Vagina (tissue), 2 donors: Measurements from ENCODE around the gene ABTB1. TPM values are rescaled to one million over a fixed set of nuclear protein-coding genes. Genes with fewer than 3 reads are reported as not detected.

Experiments
- DNase-seq, 2 donors: peaks; one replicate each; pipeline ENCODE4 v3.0.0-alpha.2; 2017; ENCODE audit errors: extremely low spot score in 2 of 2
- H3K27ac ChIP-seq: fragments of 200-600 bp; sonication (generic); one replicate; pipeline ENCODE4 v1.5.1; 2019
- H3K27me3 ChIP-seq: fragments of 200-600 bp; sonication (generic); one replicate; pipeline ENCODE4 v1.5.1; 2019
- H3K36me3 ChIP-seq, 2 donors: fragments of 200-600 bp; sonication (generic); one replicate each; pipeline ENCODE4 v1.5.1; 2017 to 2019
- H3K4me1 ChIP-seq: fragments of 200-600 bp; sonication (generic); one replicate; pipeline ENCODE4 v1.5.1; 2019
- H3K4me3 ChIP-seq, 2 donors: fragments of 200-600 bp; sonication (generic); 1 replicate in 1 of 2; 2 replicates in 1 of 2; pipeline ENCODE4 v1.5.1; 2016 to 2019
- H3K9me3 ChIP-seq: fragments of 200-600 bp; sonication (generic); one replicate; pipeline ENCODE4 v1.5.1; 2019
- POLR2A ChIP-seq, 2 donors: fragments of 450-650 bp; IDR thresholded peaks; one replicate each; pipeline ENCODE4 v1.6.1; 2017; ENCODE audit warnings: antibody characterized with exemption in 2 of 2, mild to moderate bottlenecking in 2 of 2, moderate library complexity in 2 of 2
- POLR2AphosphoS5 ChIP-seq, 2 donors: sonication (generic); formaldehyde crosslinking; IDR thresholded peaks; one replicate each; pipeline ENCODE4 v1.9.0; 2017; ENCODE audit warnings: antibody characterized with exemption in 2 of 2, mild to moderate bottlenecking in 2 of 2, low read depth in 1 of 2; ENCODE audit not compliant: insufficient read depth in 1 of 2
- intact Hi-C: fragments of 100-400 bp; cut with DNase I; formaldehyde crosslinking; loops from one replicate; pipeline ENCODE4 v1.15.1; 2023
- total RNA-seq: library from RNA; depleted of rRNA; stranded (reverse); fragments of >200 nt; gene quantifications from one replicate; pipeline ENCODE4 v1.2.3, GENCODE V29; 2016
- TF ChIP-seq, protein P1 (sequence below), 3 experiments: fragments of 450-650 bp in 2 of 3; fragments of 200-600 bp in 1 of 3; sonication (generic) in 1 of 3; IDR thresholded peaks; one replicate each; pipeline ENCODE4 v1.5.1; 2017 to 2019; ENCODE audit warnings: antibody characterized with exemption in 3 of 3, mild to moderate bottlenecking in 2 of 3, moderate library complexity in 2 of 3

The ABTB1 gene
- total RNA-seq, 1 donor from 2014 or later = 59.7 TPM

GRCh38 chr3:127708837-127709236 is 36.1 kb downstream of the ABTB1 start:
- peak overlapping the region; percentile 74 for H3K27ac ChIP-seq
- H3K4me3 ChIP-seq = no peak overlapping the region
- intact Hi-C loops = no loop called here
- no peak for DNase-seq
- no peaks in the 10 kb centered on the region for H3K27me3 ChIP-seq
- no peaks in the 10 kb centered on the region for H3K36me3 ChIP-seq
- TF ChIP-seq, protein P1, sequence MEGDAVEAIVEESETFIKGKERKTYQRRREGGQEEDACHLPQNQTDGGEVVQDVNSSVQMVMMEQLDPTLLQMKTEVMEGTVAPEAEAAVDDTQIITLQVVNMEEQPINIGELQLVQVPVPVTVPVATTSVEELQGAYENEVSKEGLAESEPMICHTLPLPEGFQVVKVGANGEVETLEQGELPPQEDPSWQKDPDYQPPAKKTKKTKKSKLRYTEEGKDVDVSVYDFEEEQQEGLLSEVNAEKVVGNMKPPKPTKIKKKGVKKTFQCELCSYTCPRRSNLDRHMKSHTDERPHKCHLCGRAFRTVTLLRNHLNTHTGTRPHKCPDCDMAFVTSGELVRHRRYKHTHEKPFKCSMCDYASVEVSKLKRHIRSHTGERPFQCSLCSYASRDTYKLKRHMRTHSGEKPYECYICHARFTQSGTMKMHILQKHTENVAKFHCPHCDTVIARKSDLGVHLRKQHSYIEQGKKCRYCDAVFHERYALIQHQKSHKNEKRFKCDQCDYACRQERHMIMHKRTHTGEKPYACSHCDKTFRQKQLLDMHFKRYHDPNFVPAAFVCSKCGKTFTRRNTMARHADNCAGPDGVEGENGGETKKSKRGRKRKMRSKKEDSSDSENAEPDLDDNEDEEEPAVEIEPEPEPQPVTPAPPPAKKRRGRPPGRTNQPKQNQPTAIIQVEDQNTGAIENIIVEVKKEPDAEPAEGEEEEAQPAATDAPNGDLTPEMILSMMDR (IDR thresholded peaks at IDR 0.05) = no peak
- H3K4me1 ChIP-seq = peaks cover 16% of the 10 kb centered on the region
- H3K9me3 ChIP-seq = no peaks in the 10 kb centered on the region

DNA sequence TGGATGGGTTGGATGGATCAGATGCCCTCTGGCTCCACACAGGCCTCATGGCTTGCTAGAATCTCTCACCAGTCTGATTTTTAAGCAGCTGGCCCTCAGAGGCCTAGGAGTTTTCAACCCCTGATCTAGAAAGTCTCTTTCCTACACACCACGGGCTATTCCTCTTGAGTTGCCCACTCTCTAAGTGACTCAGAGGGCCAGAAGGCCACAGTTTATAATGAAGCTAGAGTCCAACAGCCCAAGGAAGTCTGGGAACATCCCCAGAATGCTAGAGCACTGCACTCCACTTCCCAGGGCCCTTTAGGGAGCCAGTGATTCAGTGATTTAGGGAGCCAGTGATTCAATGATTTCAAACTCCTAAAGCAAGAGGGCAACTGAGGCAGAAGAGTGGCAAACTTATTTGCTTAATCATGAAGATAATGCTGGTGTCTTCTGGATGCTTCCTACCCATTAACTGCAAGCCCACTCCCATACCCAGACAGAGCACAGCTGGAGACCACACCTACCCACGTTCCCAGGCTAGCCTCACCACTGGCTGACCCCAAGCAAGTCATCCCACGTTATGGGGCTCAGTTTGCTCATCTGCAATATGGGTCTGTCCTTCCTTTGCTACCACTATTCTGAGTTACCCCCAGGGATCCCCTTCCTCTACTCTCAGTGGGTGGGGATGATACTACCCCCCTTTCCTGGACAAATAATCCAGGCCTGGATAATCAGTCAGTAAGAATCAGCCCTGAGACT is 36.7 kb downstream of the ABTB1 start:
- no peak for DNase-seq
- peaks cover 16% of the 10 kb centered on the region for H3K4me1 ChIP-seq
- intact Hi-C loops = no loop called here
- H3K4me3 ChIP-seq = no peak overlapping the region
- no peaks in the 10 kb centered on the region for H3K9me3 ChIP-seq
- no peaks in the 10 kb centered on the region for H3K36me3 ChIP-seq
- no peaks in the 10 kb centered on the region for H3K27me3 ChIP-seq
- H3K27ac ChIP-seq = peak overlapping the region; percentile 74
- TF ChIP-seq POLR2AphosphoS5 (IDR thresholded peaks at IDR 0.05; ENCODE audit: insufficient read depth in 1 of 2, low read depth in 1 of 2) (no peak), POLR2A (IDR thresholded peaks at IDR 0.05) (no peak)
- TF ChIP-seq, protein P1 (IDR thresholded peaks at IDR 0.05) = no peak

- peak overlapping the region; percentile 74 for H3K27ac ChIP-seq
- no peak for DNase-seq
- no peaks in the 10 kb centered on the region for H3K9me3 ChIP-seq
- intact Hi-C loops = no loop called here
- no peaks in the 10 kb centered on the region for H3K36me3 ChIP-seq
- H3K4me3 ChIP-seq = no peak overlapping the region
- H3K4me1 ChIP-seq = peaks cover 16% of the 10 kb centered on the region
- TF ChIP-seq POLR2AphosphoS5 (IDR thresholded peaks at IDR 0.05; ENCODE audit: insufficient read depth in 1 of 2, low read depth in 1 of 2) (no peak), POLR2A (IDR thresholded peaks at IDR 0.05) (no peak)
- TF ChIP-seq, protein P1 (IDR thresholded peaks at IDR 0.05) = no peak
- no peaks in the 10 kb centered on the region for H3K27me3 ChIP-seq
Observed at GRCh38 chr3:127710155-127710941, 37.6 kb downstream of the ABTB1 start.

DNA sequence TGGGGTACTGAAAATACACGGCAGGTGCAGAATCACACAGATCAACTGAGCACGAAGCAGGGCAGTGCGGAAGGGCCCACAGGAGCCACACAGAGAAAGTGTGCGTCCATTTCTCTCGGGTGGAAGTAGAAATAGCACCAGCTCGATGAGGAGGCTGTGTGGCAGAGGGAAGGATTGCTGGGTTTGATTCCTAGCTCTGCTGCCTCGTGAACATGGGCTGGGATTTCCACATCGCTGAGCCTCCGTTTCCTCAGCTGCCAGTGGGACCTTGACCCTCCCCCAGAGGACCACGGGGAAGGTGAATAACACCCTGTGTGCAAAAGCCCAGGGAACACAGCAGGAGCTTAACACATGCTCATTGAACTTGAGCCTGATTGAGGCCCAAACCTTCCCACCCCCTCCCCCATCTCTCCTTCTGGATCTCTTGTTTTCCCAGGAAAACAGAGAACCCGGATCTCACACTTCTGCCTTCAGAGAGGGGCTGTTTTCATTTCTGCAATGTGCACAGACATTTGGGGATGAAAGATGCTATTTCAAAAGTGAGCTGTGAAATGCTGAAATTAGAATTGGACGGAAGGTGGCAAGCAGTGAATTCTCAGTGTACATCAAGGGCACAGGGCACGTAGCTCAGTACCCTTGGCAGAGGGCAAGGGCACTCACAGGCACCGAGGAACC is 38.4 kb downstream of the ABTB1 start:
- H3K4me1 ChIP-seq = peaks cover 16% of the 10 kb centered on the region
- H3K9me3 ChIP-seq = no peaks in the 10 kb centered on the region
- no peak for TF ChIP-seq POLR2AphosphoS5 (IDR thresholded peaks at IDR 0.05; ENCODE audit: insufficient read depth in 1 of 2, low read depth in 1 of 2)
- no peak for TF ChIP-seq POLR2A (IDR thresholded peaks at IDR 0.05)
- TF ChIP-seq, protein P1 (IDR thresholded peaks at IDR 0.05) = no peak
- H3K36me3 ChIP-seq = no peaks in the 10 kb centered on the region
- no peaks in the 10 kb centered on the region for H3K27me3 ChIP-seq
- H3K27ac ChIP-seq = no peak overlapping the region
- intact Hi-C loops = no loop called here
- DNase-seq = no peak
- H3K4me3 ChIP-seq = no peak overlapping the region
